ENCODE results near the gene ARHGAP6.
"Not testable (repeated sequence)": the region's sequence is repeated elsewhere in the genome, so short reads cannot be mapped to it uniquely, and the experiment has no call there.

The ARHGAP6 gene

DNA sequence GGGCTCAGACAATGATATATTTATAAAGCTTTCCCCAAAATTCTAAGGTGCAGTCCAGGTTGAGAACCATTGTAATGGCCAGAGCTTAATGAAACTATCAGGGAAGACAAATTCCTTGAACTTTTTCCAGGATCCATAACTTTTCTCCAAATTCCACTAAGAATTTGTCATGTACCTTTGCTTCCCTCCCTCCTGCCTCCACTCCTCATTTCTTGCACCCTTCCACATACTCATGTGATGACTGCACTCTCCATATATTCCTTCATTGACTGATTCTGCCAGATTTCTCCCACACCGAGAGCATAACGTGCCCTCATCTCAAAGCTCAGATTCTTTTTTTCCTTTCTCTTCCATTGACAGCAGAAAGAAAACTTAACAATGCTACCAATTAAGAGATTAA is 393.4 kb downstream of the ARHGAP6 start:
- DNase-seq = no peak

DNA sequence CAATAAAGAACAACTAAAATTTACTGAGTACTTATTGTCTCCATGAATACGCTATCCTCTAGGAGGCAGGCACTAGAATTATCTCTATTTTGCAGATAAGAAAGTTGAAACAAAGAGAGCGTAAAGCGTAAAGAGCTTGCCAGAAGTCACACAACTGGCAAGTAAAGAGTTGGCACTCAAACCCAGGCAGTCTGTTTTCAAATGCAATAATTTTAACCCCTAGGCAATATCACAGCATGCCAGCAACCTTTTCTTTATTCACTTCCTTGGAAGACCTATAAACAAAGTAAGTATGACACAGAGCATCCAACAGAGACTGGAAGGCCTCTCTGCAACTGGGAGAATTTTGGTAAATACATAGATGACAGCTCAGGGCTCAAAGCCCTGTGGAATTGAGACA is 395.7 kb downstream of the ARHGAP6 start:
- DNase-seq = no peak

DNA sequence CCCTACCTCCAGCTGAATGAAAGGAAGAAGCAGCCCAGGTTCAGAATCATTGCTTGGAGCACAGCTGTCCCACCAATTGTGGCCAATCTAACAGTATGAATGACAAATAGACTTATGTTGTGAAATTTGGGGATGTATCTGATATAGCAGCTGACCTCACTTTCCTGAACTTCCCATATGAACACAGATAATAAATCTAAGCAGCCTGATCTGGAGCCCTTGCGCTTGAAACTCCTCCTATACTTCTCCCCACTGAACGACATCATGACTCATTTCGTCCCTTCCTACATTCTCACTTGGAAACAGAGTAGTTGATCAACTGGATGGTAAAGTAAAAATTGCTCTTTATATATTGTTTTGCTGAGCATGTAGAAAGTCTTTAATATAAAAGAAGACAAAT is 396.7 kb downstream of the ARHGAP6 start:
- no peak for DNase-seq

DNA sequence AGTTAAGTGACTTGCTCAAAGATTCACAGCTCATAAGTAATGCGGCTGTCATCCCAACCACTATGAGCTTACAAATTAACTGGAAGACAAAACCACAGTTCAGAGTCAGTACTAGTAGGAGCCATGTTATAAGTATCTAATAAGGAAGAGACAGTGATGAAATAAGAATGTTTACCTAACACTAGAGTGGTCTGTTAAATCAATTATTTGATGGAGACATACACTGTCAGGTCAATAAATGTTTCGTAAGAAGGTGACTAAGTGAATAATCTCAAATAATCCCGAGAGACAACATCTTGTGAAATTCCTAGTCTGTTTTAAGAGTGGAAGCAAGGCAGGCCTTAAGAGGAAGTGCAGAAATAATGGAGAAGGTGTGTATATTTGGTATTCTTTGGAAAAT is 398.3 kb downstream of the ARHGAP6 start:
- no peak for DNase-seq

GRCh38 chrX:11266573-11267003 is 399.1 kb downstream of the ARHGAP6 start:
- no peak for DNase-seq

- DNase-seq = no peak
Observed at GRCh38 chrX:11265352-11265751, 400.4 kb downstream of the ARHGAP6 start.

DNA sequence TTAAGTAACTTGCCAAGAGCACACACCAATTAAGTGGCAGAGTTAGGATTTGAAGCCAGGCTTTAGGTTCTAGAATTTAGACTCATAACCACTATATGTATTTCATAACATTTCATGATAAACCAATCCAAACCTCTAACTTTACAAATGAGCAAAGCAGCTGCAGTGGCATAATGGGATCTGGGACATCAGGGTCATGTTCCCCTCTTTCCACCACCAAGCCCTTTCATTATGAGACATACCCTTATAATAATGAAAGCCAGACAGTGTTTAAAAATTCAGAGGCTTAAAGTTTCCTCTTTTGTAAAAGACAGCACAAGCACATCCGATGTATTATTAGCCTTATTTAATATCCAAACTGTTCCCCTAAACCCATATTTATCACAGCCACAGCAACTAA is 400.8 kb downstream of the ARHGAP6 start:
- no peak for DNase-seq

DNA sequence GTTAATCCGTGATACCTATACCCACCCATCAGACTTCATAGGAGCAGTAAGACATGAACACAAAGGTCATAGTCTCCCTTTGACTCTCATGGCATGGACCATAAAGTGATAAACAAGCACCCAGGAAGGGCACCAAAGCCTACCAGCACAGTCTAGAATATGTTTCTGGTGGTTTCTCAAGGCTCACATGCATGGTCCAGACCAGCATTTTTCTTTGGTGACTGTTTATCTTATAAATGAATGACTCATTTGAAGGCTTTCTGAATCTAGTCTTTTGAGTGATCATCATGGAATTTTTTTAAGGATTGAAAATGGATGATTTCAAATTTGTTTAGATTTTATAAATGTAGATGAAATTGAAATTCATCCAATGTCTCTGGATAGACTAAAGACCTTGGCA is 404.5 kb downstream of the ARHGAP6 start:
- no peak for DNase-seq

DNA sequence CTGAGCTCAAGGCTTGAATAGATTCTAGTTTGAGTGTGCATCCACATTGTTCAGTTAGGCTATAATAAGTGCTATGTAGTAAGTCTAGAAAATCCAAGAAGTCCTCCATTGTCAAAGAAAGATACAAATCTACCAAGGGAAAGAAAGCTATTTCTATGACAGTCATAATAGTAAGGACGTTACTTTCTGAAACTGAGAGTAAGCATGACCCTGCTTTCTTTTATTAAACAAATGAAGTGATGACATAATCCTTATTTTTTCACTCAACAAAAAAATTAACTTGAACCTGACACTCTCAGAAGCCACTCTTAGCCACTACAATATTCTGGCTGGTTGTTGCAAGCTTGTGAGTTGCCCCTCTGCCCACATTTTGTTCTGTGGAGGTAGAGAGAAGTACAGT is 406.3 kb downstream of the ARHGAP6 start:
- no peak for DNase-seq

- no peak for DNase-seq
Observed at GRCh38 chrX:11257711-11258110, 408.0 kb downstream of the ARHGAP6 start.

GRCh38 chrX:11257290-11257689 is 408.4 kb downstream of the ARHGAP6 start:
- no peak for DNase-seq

DNA sequence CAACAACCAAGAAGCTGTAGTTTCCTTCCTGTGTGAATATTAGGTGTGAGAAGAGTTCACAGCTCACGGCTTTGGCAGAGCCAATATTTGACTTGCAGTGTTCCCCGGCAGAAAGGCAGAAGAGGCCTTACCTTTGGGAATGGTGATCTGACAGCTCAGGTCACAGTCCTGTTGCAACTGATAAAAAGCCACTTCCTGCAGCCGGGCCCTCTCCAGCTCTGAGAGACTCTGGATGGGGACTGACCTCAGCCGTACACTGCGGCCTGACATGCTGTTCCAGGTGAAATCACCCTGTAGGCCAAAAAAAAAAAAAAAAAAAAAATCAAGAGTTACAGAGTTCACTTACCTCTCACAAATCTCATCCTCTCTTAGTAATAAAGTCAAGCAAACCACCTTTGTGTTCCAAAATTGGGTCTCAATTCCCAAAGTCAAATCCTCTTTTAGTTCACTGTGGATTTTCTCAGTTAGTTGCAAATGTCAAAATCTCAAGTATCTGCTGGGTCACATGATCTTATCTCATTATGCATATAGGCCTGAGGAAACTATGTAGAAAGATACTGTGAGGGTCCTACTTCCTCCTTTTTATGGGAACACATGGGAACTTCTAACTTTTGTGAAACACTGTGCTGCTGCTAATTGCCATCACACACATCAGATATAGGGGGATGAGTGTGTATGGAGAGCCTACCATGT is 411.2 kb downstream of the ARHGAP6 start:
- DNase-seq = no peak

DNA sequence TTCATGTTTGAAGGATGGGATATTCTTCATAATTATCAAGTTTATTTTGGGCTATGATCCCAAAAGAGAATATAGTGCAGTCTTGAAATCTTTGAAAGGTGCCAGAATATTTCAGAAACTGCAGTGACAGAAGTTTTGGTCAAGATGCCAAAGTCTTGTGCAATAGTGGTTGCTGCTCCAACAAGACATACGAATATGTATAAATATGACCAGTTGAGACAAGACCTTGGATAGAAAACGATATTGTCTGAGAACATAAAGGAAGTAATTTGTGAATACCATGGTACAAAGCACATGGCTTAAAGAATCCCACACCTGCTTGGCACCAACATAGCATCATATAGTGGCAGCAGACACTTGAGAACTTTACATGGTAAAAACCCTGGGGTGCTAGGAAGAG is 421.1 kb downstream of the ARHGAP6 start:
- no peak for DNase-seq

DNA sequence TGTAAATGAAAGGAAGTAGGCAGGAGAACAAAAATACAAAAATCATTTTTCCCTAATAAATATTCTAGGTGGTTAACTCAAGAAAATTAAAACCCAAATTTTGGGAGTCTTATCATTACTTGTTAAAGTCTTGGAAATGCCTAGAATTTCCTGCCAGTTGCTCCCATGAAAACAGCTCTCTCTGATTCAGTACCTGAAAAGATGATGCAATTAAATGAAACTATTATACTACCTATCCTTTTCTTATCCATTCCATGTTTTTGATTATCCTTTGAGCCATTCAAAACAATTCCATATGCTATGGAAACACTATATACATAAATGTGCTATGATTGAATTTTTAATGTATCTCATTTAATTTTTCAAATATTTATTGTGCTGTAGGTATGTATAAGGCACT is 423.0 kb downstream of the ARHGAP6 start:
- no peak for DNase-seq

DNA sequence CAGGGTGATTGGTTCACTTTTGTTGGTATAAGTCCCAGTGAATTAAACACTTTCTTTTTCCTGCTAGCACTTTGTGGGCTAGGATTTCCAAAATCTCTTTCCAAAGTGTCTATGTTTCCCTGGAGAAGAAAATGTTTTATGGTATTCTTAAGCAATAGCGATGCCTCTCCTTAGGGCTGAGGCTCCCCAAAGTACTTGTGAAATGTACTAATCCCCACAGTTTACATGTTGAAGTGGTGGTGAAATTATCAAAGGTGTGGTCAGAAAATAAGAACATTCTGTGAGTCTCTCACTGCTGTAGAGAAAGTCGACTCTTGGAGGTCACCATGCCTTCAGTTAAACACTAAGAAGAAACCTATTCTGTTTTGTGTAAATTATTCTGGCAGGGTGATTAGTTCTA is 424.0 kb downstream of the ARHGAP6 start:
- no peak for DNase-seq

- no peak for DNase-seq
Observed at GRCh38 chrX:11239230-11239629, 426.5 kb downstream of the ARHGAP6 start.

DNA sequence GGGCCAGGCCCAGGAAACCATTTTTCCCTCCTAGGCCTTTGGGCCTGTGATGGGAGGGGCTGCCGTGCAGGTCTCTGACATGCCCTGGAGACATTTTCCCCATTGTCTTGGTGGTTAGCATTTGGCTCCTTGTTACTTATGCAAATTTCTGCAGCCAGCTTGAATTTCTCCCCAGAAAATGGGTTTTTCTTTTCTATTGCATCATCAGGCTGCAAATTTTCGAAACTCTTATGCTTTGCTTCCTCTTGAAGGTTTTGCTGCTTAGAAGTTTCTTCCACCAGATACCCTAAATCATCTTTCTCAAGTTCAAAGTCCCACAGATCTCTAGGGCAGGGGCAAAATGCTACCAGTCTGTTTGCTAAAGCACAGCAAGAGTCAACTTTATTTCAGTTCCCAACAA is 430.3 kb downstream of the ARHGAP6 start:
- not testable (repeated sequence) for DNase-seq

- no peak for DNase-seq
Observed at GRCh38 chrX:11215191-11215921, 450.4 kb downstream of the ARHGAP6 start.

DNA sequence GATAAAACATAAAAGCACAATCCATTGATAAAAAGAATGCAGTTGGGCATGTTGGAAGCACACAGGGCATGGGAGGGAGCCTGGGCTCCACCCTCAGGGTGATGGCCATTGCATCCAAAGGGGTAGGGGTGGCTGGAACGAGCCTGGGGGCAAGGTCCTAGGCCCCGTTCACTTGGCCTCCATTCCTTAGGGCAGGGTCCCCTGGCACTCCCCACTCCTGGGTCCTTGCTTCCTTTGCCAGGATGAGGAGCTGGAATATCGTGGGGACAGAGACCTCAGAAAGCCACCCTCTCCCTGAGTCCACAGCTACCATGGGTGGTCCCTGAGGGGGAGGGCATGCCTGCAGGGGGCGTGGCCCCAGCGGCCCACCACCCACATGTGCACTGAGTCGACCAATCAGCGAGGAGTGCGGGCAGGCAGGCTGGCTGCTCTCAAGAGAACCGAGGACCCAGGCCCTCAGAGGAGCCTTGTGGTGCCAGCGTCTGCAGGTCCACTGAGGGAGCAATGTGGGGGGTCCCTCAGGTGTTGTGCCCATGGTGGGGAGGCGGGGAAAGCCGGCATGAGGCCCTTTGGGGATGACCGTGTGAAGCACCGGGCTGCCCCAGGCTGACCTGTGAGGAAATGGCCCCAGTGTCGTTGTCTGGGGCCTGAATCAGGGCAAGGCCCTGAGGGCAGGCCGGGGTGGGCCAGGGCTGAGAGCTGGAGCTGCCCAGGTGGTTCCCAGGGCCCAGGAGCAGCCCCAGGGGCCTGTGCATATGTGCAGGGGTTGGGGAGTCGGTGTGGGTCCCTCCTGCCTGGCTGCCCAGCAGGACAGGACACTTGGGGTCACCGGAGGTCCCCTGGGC is 451.2 kb downstream of the ARHGAP6 start:
- no peak for DNase-seq

DNA sequence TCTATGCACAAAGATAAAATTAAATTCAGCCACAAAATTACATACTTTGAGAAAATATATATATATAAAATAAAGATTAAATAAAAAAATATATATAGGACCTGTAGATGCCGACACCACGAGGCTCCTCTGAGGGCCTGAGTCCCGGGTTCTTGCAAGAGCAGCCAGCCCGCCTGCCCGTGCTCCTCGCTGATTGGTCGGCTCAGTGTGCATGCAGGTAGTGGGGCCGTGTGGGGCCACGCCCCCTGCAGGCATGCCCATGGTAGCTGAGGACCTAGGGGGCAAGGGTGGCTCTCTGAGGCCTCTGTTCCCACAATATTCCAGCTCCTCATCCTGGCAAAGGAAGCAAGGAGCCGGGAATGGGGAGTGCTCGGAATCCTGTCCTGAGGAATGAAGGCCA is 453.0 kb downstream of the ARHGAP6 start:
- DNase-seq = no peak

DNA sequence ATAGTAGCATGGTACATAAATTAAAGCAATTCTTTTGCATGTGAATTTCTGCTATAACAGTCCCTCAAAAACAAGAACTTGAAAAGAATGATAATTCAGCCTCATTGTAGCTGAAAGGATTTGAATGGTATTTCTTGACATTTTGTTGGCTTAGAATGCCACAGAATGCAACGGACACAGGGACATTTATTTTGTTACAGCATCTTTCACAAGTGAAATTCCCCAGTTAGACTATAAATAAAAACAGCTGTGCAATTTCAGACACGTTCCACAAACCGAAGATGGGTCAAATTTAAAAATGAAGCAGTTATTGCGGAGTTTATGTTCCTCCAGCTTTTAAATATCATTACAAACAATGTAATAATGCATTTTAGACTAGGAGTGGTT is 455.3 kb downstream of the ARHGAP6 start:
- no peak for DNase-seq

DNA sequence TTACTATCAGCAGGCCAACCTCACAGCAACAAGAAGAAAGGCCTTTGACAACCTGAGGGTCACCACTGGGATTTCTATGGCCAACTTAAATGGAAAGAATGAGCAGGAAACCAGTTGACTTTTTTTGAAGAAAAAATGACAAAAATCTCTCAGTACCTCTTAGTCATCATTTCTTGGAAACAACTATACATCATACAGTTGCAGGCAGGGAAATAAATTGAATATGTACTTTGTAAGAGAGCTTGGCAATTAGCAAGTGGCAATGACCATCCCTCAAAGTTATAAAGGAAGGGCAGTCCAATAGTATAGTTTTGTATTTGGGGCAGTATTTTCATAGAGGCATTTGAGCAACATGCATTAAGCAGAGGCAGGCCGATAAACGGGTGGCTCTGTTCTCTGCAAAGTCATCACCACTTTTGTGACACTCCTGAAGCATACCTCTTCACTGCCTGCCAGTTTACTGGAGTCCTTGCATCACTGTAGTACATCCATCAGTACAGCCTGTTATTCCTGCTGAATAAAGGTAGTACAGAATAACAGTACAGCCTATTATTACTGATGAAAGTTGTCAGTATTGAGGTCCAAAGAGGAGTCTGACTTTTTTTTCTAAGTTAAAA is 455.8 kb downstream of the ARHGAP6 start:
- DNase-seq = no peak

GRCh38 chrX:11206716-11207115 is 459.0 kb downstream of the ARHGAP6 start:
- DNase-seq = no peak
